Retinal pigment epithelial cell (primary cell): ENCODE results near the gene CD2AP.
"Not testable (repeated sequence)": the region's sequence is repeated elsewhere in the genome, so short reads cannot be mapped to it uniquely, and the experiment has no call there.

Experiments
- DNase-seq: peaks from one replicate; pipeline ENCODE4 v3.0.0-alpha.2; 2010; ENCODE audit warnings: low read depth
- H3K4me3 ChIP-seq: 2 replicates; pipeline ENCODE4 v1.5.1; 2011; ENCODE audit warnings: mild to moderate bottlenecking, low read length, control low read depth, moderate library complexity
- CTCF ChIP-seq: conservative IDR thresholded peaks from 2 replicates; pipeline ENCODE4 v1.5.1; 2011; ENCODE audit warnings: low read depth, low read length, control low read depth, inconsistent platforms

The CD2AP gene

GRCh38 chr6:47438481-47439347, 38.9 kb upstream of the CD2AP start:
- no peak for TF ChIP-seq CTCF
- DNase-seq: no peak
- no peak overlapping the region for H3K4me3 ChIP-seq

GRCh38 chr6:47439348-47439668, 38.3 kb upstream of the CD2AP start:
- no peak for TF ChIP-seq CTCF
- no peak overlapping the region for H3K4me3 ChIP-seq
- no peak for DNase-seq

GRCh38 chr6:47440719-47441118, 36.9 kb upstream of the CD2AP start:
- H3K4me3 ChIP-seq: no peak overlapping the region
- no peak for DNase-seq
- no peak for TF ChIP-seq CTCF

- H3K4me3 ChIP-seq, DNase-seq: not testable (repeated sequence)
These were observed 32.6 kb upstream of the CD2AP start for GRCh38 chr6:47444964-47445363.

GRCh38 chr6:47446669-47447330, 30.8 kb upstream of the CD2AP start:
- no peak overlapping the region for H3K4me3 ChIP-seq
- TF ChIP-seq CTCF: no peak
- no peak for DNase-seq

- TF ChIP-seq CTCF: no peak
- H3K4me3 ChIP-seq: no peak overlapping the region
- no peak for DNase-seq
These were observed 29.9 kb upstream of the CD2AP start for GRCh38 chr6:47447722-47448121.

- no peak for DNase-seq
- H3K4me3 ChIP-seq: no peak overlapping the region
- no peak for TF ChIP-seq CTCF
These were observed 26.4 kb upstream of the CD2AP start for GRCh38 chr6:47451162-47451561.
